Esophagus muscularis mucosa (tissue), 4 donors: ENCODE measurements around the gene BTRC.
A peak's percentile ranks its signal among the peaks of the same experiment; 100 is the strongest.

ENCODE experiments used
- CTCF ChIP-seq, 3 experiments: fragments of 200-600 bp in 2 of 3; fragments of 450-650 bp in 1 of 3; sonication (generic) in 2 of 3; IDR thresholded peaks; one replicate each; pipeline ENCODE4 v1.5.1; 2017 to 2019; ENCODE audit warnings: antibody characterized with exemption in 3 of 3, mild to moderate bottlenecking in 2 of 3, moderate library complexity in 1 of 3
- EP300 ChIP-seq: sonication (generic); formaldehyde crosslinking; IDR thresholded peaks from one replicate; pipeline ENCODE4 v1.6.1; 2017; ENCODE audit warnings: antibody characterized with exemption
- POLR2A ChIP-seq: fragments of 450-650 bp; IDR thresholded peaks from one replicate; pipeline ENCODE4 v1.6.1; 2017; ENCODE audit warnings: antibody characterized with exemption, moderate library complexity, mild to moderate bottlenecking, low read depth
- POLR2AphosphoS5 ChIP-seq, 2 donors: sonication (generic); formaldehyde crosslinking; IDR thresholded peaks; one replicate each; pipeline ENCODE4 v1.6.1; 2017; ENCODE audit warnings: antibody characterized with exemption in 2 of 2

- TF ChIP-seq CTCF (IDR thresholded peaks at IDR 0.05) (peak in 1 of 3 experiments; percentile 35), POLR2A (no peak), POLR2AphosphoS5 (IDR thresholded peaks at IDR 0.05) (peak in 1 of 2 donors; percentile 4), EP300 (no peak)
Observed at GRCh38 chr10:101570428-101571270, 216.7 kb downstream of the BTRC start.
